ENCODE results near the gene PRADC1.

DNA sequence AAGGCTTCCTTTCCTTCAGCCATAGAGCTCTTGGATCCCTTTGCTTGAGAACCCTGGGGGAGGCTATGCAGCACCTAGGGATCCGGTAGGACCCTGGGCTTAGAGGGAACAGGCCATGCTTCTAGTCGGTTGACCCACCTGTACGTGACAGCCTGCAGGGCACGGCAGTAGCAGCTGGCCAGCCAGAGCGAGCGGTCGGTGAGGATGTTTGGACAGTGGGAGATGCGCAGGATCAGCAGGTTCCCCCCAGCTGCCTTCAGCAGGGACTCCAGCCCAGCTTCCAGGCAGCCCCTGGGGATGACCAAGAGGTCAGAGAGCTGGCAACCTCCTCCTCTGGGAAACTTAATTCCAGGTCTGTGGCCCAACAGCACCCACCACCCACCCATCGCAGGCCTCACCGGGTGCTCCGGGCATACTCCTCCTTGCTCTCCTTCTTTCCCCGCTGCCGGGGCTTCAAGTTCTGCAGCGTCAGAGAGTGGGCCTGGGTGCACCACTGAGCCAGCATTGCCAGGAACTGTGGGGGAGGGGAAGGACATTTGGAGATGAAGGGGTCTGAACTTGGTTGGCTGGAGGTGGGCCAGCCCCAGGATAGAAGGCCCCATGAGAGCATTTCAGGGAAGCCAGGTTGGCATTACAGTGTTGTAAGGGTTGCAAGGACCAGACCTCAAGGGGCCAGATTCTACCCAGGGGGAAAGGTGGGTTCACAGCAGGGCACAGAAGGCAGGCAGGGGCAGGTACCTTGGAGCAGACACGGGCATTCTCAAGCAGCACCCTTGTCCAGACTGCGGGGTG is 30.7 kb upstream of the PRADC1 start:
- TF ChIP-seq, protein P1, sequence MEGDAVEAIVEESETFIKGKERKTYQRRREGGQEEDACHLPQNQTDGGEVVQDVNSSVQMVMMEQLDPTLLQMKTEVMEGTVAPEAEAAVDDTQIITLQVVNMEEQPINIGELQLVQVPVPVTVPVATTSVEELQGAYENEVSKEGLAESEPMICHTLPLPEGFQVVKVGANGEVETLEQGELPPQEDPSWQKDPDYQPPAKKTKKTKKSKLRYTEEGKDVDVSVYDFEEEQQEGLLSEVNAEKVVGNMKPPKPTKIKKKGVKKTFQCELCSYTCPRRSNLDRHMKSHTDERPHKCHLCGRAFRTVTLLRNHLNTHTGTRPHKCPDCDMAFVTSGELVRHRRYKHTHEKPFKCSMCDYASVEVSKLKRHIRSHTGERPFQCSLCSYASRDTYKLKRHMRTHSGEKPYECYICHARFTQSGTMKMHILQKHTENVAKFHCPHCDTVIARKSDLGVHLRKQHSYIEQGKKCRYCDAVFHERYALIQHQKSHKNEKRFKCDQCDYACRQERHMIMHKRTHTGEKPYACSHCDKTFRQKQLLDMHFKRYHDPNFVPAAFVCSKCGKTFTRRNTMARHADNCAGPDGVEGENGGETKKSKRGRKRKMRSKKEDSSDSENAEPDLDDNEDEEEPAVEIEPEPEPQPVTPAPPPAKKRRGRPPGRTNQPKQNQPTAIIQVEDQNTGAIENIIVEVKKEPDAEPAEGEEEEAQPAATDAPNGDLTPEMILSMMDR (IDR thresholded peaks at IDR 0.05) = no peak
- no peak for TF ChIP-seq POLR2A (IDR thresholded peaks at IDR 0.05)
- no peak for TF ChIP-seq EP300 (IDR thresholded peaks at IDR 0.05)

Data from tibial nerve (tissue), 4 donors.